HEK293 (cell line): ENCODE results near the gene BMF.

ENCODE experiments used
- BCL11A ChIP-seq: fragments of 450-650 bp; formaldehyde crosslinking; IDR thresholded peaks from 2 replicates; pipeline ENCODE4 v1.5.1; 2016; ENCODE audit warnings: low read depth, missing biosample characterization, missing genetic modification characterization
- CTCF ChIP-seq: fragments of 450-650 bp; formaldehyde crosslinking; IDR thresholded peaks from 2 replicates; pipeline ENCODE4 v1.5.1; 2016; ENCODE audit warnings: missing biosample characterization, missing genetic modification characterization
- GLI4 ChIP-seq: fragments of 450-650 bp; formaldehyde crosslinking; IDR thresholded peaks from 2 replicates; pipeline ENCODE4 v1.5.1; 2016; ENCODE audit warnings: missing biosample characterization, missing genetic modification characterization
- HOXA7 ChIP-seq: sonication (generic); formaldehyde crosslinking; IDR thresholded peaks from 2 replicates; pipeline ENCODE4 v1.8.1; 2022; ENCODE audit warnings: missing genetic modification reagents, borderline replicate concordance
- IKZF3 ChIP-seq: fragments of 450-650 bp; IDR thresholded peaks from 2 replicates; pipeline ENCODE4 v1.5.0; 2018; ENCODE audit warnings: missing biosample characterization, mild to moderate bottlenecking, missing genetic modification characterization, moderate library complexity
- INSM2 ChIP-seq: fragments of 450-650 bp; formaldehyde crosslinking; IDR thresholded peaks from 2 replicates; pipeline ENCODE4 v1.5.1; 2016; ENCODE audit warnings: missing biosample characterization, missing genetic modification characterization
- KLF9 ChIP-seq: fragments of 450-650 bp; formaldehyde crosslinking; IDR thresholded peaks from 2 replicates; pipeline ENCODE4 v1.5.1; 2016; ENCODE audit warnings: missing biosample characterization, missing genetic modification characterization, low read depth
- MYNN ChIP-seq: fragments of 450-650 bp; formaldehyde crosslinking; IDR thresholded peaks from 2 replicates; pipeline ENCODE4 v1.5.1; 2016; ENCODE audit warnings: missing biosample characterization, missing genetic modification characterization, borderline replicate concordance
- OSR2 ChIP-seq: fragments of 450-650 bp; formaldehyde crosslinking; IDR thresholded peaks from 2 replicates; pipeline ENCODE4 v1.5.1; 2016; ENCODE audit warnings: missing biosample characterization, missing genetic modification characterization
- SCRT2 ChIP-seq: fragments of 450-650 bp; formaldehyde crosslinking; IDR thresholded peaks from 2 replicates; pipeline ENCODE4 v1.5.1; 2016; ENCODE audit warnings: missing biosample characterization, missing genetic modification characterization
- SP2 ChIP-seq: fragments of 450-650 bp; formaldehyde crosslinking; IDR thresholded peaks from 2 replicates; pipeline ENCODE4 v1.5.1; 2016; ENCODE audit warnings: missing biosample characterization, missing genetic modification characterization
- ZBTB17 ChIP-seq: fragments of 450-650 bp; formaldehyde crosslinking; IDR thresholded peaks from 2 replicates; pipeline ENCODE4 v1.5.1; 2016; ENCODE audit warnings: missing biosample characterization, missing genetic modification characterization
- ZBTB20 ChIP-seq: fragments of 450-650 bp; formaldehyde crosslinking; IDR thresholded peaks from 2 replicates; pipeline ENCODE4 v1.5.1; 2016; ENCODE audit warnings: missing biosample characterization, missing genetic modification characterization
- ZBTB8A ChIP-seq: fragments of 450-650 bp; formaldehyde crosslinking; IDR thresholded peaks from 2 replicates; pipeline ENCODE4 v1.5.1; 2016; ENCODE audit warnings: missing biosample characterization, missing genetic modification characterization
- ZEB2 ChIP-seq: fragments of 450-650 bp; formaldehyde crosslinking; IDR thresholded peaks from 2 replicates; pipeline ENCODE4 v1.5.1; 2016; ENCODE audit warnings: missing biosample characterization, missing genetic modification characterization
- ZFHX2 ChIP-seq: fragments of 450-650 bp; formaldehyde crosslinking; conservative IDR thresholded peaks from 2 replicates; pipeline ENCODE4 v1.5.1; 2016; ENCODE audit warnings: missing biosample characterization, missing genetic modification characterization
- ZNF10 ChIP-seq: fragments of 450-650 bp; formaldehyde crosslinking; IDR thresholded peaks from 2 replicates; pipeline ENCODE4 v1.5.1; 2017; ENCODE audit warnings: missing biosample characterization, missing genetic modification characterization
- ZNF112 ChIP-seq: fragments of 450-650 bp; formaldehyde crosslinking; IDR thresholded peaks from 2 replicates; pipeline ENCODE4 v1.5.0; 2017; ENCODE audit warnings: missing biosample characterization, missing genetic modification characterization
- ZNF174 ChIP-seq: fragments of 450-650 bp; formaldehyde crosslinking; IDR thresholded peaks from 2 replicates; pipeline ENCODE4 v1.5.0; 2017; ENCODE audit warnings: missing biosample characterization, mild to moderate bottlenecking, missing genetic modification characterization
- ZNF266 ChIP-seq: fragments of 450-650 bp; formaldehyde crosslinking; IDR thresholded peaks from 2 replicates; pipeline ENCODE4 v1.5.1; 2016; ENCODE audit warnings: missing biosample characterization, missing genetic modification characterization, low read depth
- ZNF280C ChIP-seq: fragments of 450-650 bp; formaldehyde crosslinking; IDR thresholded peaks from 2 replicates; pipeline ENCODE4 v1.5.1; 2016; ENCODE audit warnings: missing biosample characterization, missing genetic modification characterization
- ZNF335 ChIP-seq: fragments of 450-650 bp; formaldehyde crosslinking; conservative IDR thresholded peaks from 2 replicates; pipeline ENCODE4 v1.5.1; 2016; ENCODE audit warnings: missing biosample characterization, missing genetic modification characterization
- ZNF366 ChIP-seq: fragments of 450-650 bp; formaldehyde crosslinking; conservative IDR thresholded peaks from 2 replicates; pipeline ENCODE4 v1.5.1; 2016; ENCODE audit warnings: missing biosample characterization, missing genetic modification characterization
- ZNF529 ChIP-seq: fragments of 450-650 bp; formaldehyde crosslinking; IDR thresholded peaks from 2 replicates; pipeline ENCODE4 v1.5.1; 2017; ENCODE audit warnings: missing genetic modification characterization, missing biosample characterization; ENCODE audit not compliant: insufficient replicate concordance
- ZNF600 ChIP-seq: fragments of 450-650 bp; formaldehyde crosslinking; IDR thresholded peaks from 2 replicates; pipeline ENCODE4 v1.5.1; 2016; ENCODE audit warnings: missing biosample characterization, missing genetic modification characterization
- ZNF626 ChIP-seq: fragments of 450-650 bp; sonication (Bioruptor Pico); formaldehyde crosslinking; IDR thresholded peaks from 2 replicates; pipeline ENCODE4 v1.5.1; 2018; ENCODE audit warnings: missing biosample characterization, missing genetic modification characterization, inconsistent platforms
- ZNF645 ChIP-seq: fragments of 450-650 bp; formaldehyde crosslinking; IDR thresholded peaks from 2 replicates; pipeline ENCODE4; 2016; ENCODE audit warnings: missing biosample characterization, missing genetic modification characterization
- ZNF654 ChIP-seq: fragments of 450-650 bp; formaldehyde crosslinking; IDR thresholded peaks from 2 replicates; pipeline ENCODE4 v1.5.1; 2016; ENCODE audit warnings: low read depth, missing biosample characterization, missing genetic modification characterization
- ZNF704 ChIP-seq: fragments of 450-650 bp; formaldehyde crosslinking; IDR thresholded peaks from 2 replicates; pipeline ENCODE4 v1.5.1; 2016; ENCODE audit warnings: missing biosample characterization, missing genetic modification characterization
- ZNF76 ChIP-seq: fragments of 450-650 bp; formaldehyde crosslinking; IDR thresholded peaks from 2 replicates; pipeline ENCODE4; 2016; ENCODE audit warnings: low read depth, missing biosample characterization, missing genetic modification characterization, borderline replicate concordance
- ZNF768 ChIP-seq: fragments of 450-650 bp; formaldehyde crosslinking; IDR thresholded peaks from 2 replicates; pipeline ENCODE4 v1.5.1; 2018; ENCODE audit warnings: missing biosample characterization, mild to moderate bottlenecking, missing genetic modification characterization
- ZNF791 ChIP-seq: fragments of 450-650 bp; formaldehyde crosslinking; IDR thresholded peaks from 2 replicates; pipeline ENCODE4 v1.5.1; 2016; ENCODE audit warnings: missing biosample characterization, missing genetic modification characterization
- ZNF843 ChIP-seq: fragments of 450-650 bp; formaldehyde crosslinking; IDR thresholded peaks from 2 replicates; pipeline ENCODE4 v1.5.1; 2016; ENCODE audit warnings: missing biosample characterization, missing genetic modification characterization

Gene BMF

GRCh38 chr15:40069178-40070165 lies 39.2 kb downstream of the BMF start (continued):
- TF ChIP-seq ZNF529 = no peak
- peak; percentile 86 for TF ChIP-seq ZEB2 (tag by site-specific recombination)
- no peak for TF ChIP-seq MYNN (tag by site-specific recombination)
- TF ChIP-seq ZNF174 = no peak
- TF ChIP-seq BCL11A (tag by site-specific recombination) = 0 out of 2 replicates have a peak, but pooled peaks have one; percentile 41
- TF ChIP-seq ZNF843 (tag by site-specific recombination) = peak; percentile 80
- TF ChIP-seq ZNF704 (tag by site-specific recombination) = no peak
- no peak for TF ChIP-seq ZNF280C (tag by site-specific recombination)
- no peak for TF ChIP-seq ZNF626 (tag by site-specific recombination)
- peak; percentile 68; the same call in 1 of the 2 replicates for TF ChIP-seq GLI4
- TF ChIP-seq ZNF366 (tag by site-specific recombination) = no peak
- TF ChIP-seq OSR2 = peak; percentile 47
- peak; percentile 8; the same call in 1 of the 2 replicates for TF ChIP-seq KLF9 (tag by site-specific recombination)
- TF ChIP-seq ZFHX2 (tag by site-specific recombination) = peak; percentile 60
- TF ChIP-seq HOXA7 = no peak
- no peak for TF ChIP-seq CTCF (tag by site-specific recombination)
- no peak for TF ChIP-seq ZNF112 (tag by site-specific recombination)
- TF ChIP-seq ZBTB8A (tag by site-specific recombination) = peak; percentile 70
- TF ChIP-seq ZNF10 (tag by site-specific recombination) = no peak
- peak; percentile 79 for TF ChIP-seq ZBTB17 (tag by site-specific recombination)
- TF ChIP-seq ZNF266 (tag by site-specific recombination) = no peak
- peak; percentile 75 for TF ChIP-seq ZNF600 (tag by site-specific recombination)
- TF ChIP-seq ZBTB20 (tag by site-specific recombination) = peak; percentile 42; the same call in 1 of the 2 replicates
- no peak for TF ChIP-seq ZNF791
- TF ChIP-seq ZNF768 (tag by site-specific recombination) = no peak
- no peak for TF ChIP-seq ZNF654 (tag by site-specific recombination)
- TF ChIP-seq ZNF76 (tag by site-specific recombination) = no peak; the same call in 1 of the 2 replicates
- TF ChIP-seq ZNF335 (tag by site-specific recombination) = peak; percentile 92
- TF ChIP-seq IKZF3 (tag by site-specific recombination) = peak; percentile 76
- TF ChIP-seq SP2 (tag by site-specific recombination) = no peak
- TF ChIP-seq ZNF645 (tag by site-specific recombination) = no peak
- no peak for TF ChIP-seq SCRT2
- 0 out of 2 replicates have a peak, but pooled peaks have one; percentile 25 for TF ChIP-seq INSM2 (tag by site-specific recombination)
